Measurements from ENCODE around the gene INAVA.
"Not testable (repeated sequence)": the region's sequence is repeated elsewhere in the genome, so short reads cannot be mapped to it uniquely, and the experiment has no call there.

Gene INAVA

GRCh38 chr1:200904772-200905171 is 10.1 kb downstream of the INAVA start:
- Histone ChIP-seq H3K4me3 (ENCODE audit: low read length) (no peak overlapping the region), H3K36me3 (ENCODE audit: control insufficient read depth, insufficient read depth, low read length) (peaks cover 7% of the 10 kb centered on the region), H3K27ac (ENCODE audit: low read depth, low read length) (no peak overlapping the region), H3K9ac (ENCODE audit: low read length) (no peak overlapping the region), H3K27me3 (ENCODE audit: control insufficient read depth, insufficient read depth, low read length) (no peaks in the 10 kb centered on the region), H3K4me1 (ENCODE audit: control insufficient read depth, insufficient read depth, low read length) (no peaks in the 10 kb centered on the region)

- Histone ChIP-seq H3K9ac (ENCODE audit: low read length) (no peak overlapping the region), H3K4me1 (ENCODE audit: control insufficient read depth, insufficient read depth, low read length) (no peaks in the 10 kb centered on the region), H3K36me3 (ENCODE audit: control insufficient read depth, insufficient read depth, low read length) (peaks cover 7% of the 10 kb centered on the region), H3K27ac (ENCODE audit: low read depth, low read length) (no peak overlapping the region), H3K27me3 (ENCODE audit: control insufficient read depth, insufficient read depth, low read length) (no peaks in the 10 kb centered on the region), H3K4me3 (ENCODE audit: low read length) (no peak overlapping the region)
Measured at GRCh38 chr1:200905411-200906052, 10.8 kb downstream of the INAVA start.

- Histone ChIP-seq H3K9ac (ENCODE audit: low read length) (no peak overlapping the region), H3K27ac (ENCODE audit: low read depth, low read length) (no peak overlapping the region), H3K27me3 (ENCODE audit: control insufficient read depth, insufficient read depth, low read length) (no peaks in the 10 kb centered on the region), H3K36me3 (ENCODE audit: control insufficient read depth, insufficient read depth, low read length) (peaks cover 3% of the 10 kb centered on the region), H3K4me1 (ENCODE audit: control insufficient read depth, insufficient read depth, low read length) (no peaks in the 10 kb centered on the region), H3K4me3 (ENCODE audit: low read length) (no peak overlapping the region)
Measured at GRCh38 chr1:200906491-200906890, 11.8 kb downstream of the INAVA start.

GRCh38 chr1:200907611-200908097 is 13.0 kb downstream of the INAVA start:
- H3K27me3 ChIP-seq (ENCODE audit: control insufficient read depth, insufficient read depth, low read length): no peaks in the 10 kb centered on the region
- H3K27ac ChIP-seq (ENCODE audit: low read depth, low read length): no peak overlapping the region
- no peak overlapping the region for H3K9ac ChIP-seq (ENCODE audit: low read length)
- H3K36me3 ChIP-seq (ENCODE audit: control insufficient read depth, insufficient read depth, low read length): peaks cover 3% of the 10 kb centered on the region
- no peaks in the 10 kb centered on the region for H3K4me1 ChIP-seq (ENCODE audit: control insufficient read depth, insufficient read depth, low read length)
- H3K4me3 ChIP-seq (ENCODE audit: low read length): no peak overlapping the region

DNA sequence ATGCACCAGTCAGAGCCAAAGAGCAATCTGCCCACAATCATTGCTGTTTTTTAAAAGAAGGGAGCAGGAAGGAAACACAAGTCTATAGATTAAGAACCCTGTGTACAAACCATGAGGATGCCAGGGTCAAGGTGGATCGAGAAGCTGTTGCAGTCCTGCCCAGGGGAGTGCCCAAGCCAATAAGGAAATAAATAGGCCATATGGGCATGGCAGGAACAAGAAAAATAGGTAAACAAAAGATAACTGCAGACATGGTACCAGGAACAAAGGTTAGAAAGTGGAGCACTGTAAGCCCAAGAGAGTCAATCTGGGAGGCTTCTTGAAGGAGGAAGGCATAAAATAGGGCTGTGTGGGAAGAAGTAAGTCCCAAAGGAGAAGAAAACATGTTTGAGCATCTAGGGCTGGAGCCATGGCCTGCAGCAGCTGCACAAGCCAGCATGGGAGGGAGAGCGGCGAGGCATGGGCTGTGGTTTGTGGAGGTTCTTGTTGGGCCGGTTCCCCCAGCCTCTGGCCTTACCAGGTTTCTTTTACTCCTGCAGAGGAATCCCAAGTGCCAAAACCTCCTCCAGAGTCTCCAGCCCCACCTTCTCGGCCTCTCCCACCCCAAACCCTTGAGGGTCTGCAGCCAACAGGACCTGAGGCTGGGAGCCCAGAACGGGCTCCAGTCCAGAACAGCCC is 13.6 kb downstream of the INAVA start:
- Histone ChIP-seq H3K27ac (ENCODE audit: low read depth, low read length) (no peak overlapping the region), H3K27me3 (ENCODE audit: control insufficient read depth, insufficient read depth, low read length) (no peaks in the 10 kb centered on the region), H3K4me1 (ENCODE audit: control insufficient read depth, insufficient read depth, low read length) (no peaks in the 10 kb centered on the region), H3K4me3 (ENCODE audit: low read length) (no peak overlapping the region), H3K9ac (ENCODE audit: low read length) (no peak overlapping the region), H3K36me3 (ENCODE audit: control insufficient read depth, insufficient read depth, low read length) (peaks cover 3% of the 10 kb centered on the region)

GRCh38 chr1:200909071-200909470 is 14.4 kb downstream of the INAVA start:
- no peak overlapping the region for H3K9ac ChIP-seq (ENCODE audit: low read length)
- peaks cover 3% of the 10 kb centered on the region for H3K36me3 ChIP-seq (ENCODE audit: control insufficient read depth, insufficient read depth, low read length)
- H3K27ac ChIP-seq (ENCODE audit: low read depth, low read length): no peak overlapping the region
- H3K27me3 ChIP-seq (ENCODE audit: control insufficient read depth, insufficient read depth, low read length): no peaks in the 10 kb centered on the region
- H3K4me1 ChIP-seq (ENCODE audit: control insufficient read depth, insufficient read depth, low read length): no peaks in the 10 kb centered on the region
- H3K4me3 ChIP-seq (ENCODE audit: low read length): no peak overlapping the region

- H3K27ac ChIP-seq (ENCODE audit: low read depth, low read length): no peak overlapping the region
- H3K4me3 ChIP-seq (ENCODE audit: low read length): no peak overlapping the region
- peaks cover 3% of the 10 kb centered on the region for H3K36me3 ChIP-seq (ENCODE audit: control insufficient read depth, insufficient read depth, low read length)
- no peaks in the 10 kb centered on the region for H3K27me3 ChIP-seq (ENCODE audit: control insufficient read depth, insufficient read depth, low read length)
- no peaks in the 10 kb centered on the region for H3K4me1 ChIP-seq (ENCODE audit: control insufficient read depth, insufficient read depth, low read length)
- no peak overlapping the region for H3K9ac ChIP-seq (ENCODE audit: low read length)
Measured at GRCh38 chr1:200909757-200910239, 15.1 kb downstream of the INAVA start.

GRCh38 chr1:200911361-200911760 is 16.7 kb downstream of the INAVA start:
- no peak overlapping the region for H3K27ac ChIP-seq (ENCODE audit: low read depth, low read length)
- no peaks in the 10 kb centered on the region for H3K4me1 ChIP-seq (ENCODE audit: control insufficient read depth, insufficient read depth, low read length)

GRCh38 chr1:200911936-200912335 is 17.2 kb downstream of the INAVA start:
- H3K27ac ChIP-seq (ENCODE audit: low read depth, low read length); H3K4me1 ChIP-seq (ENCODE audit: control insufficient read depth, insufficient read depth, low read length); H3K9ac ChIP-seq (ENCODE audit: low read length): not testable (repeated sequence)

More at GRCh38 chr1:200911361-200911760, 16.7 kb downstream of the INAVA start:
- H3K36me3 ChIP-seq (ENCODE audit: control insufficient read depth, insufficient read depth, low read length): peaks cover 3% of the 10 kb centered on the region
- H3K27me3 ChIP-seq (ENCODE audit: control insufficient read depth, insufficient read depth, low read length): no peaks in the 10 kb centered on the region
- no peak overlapping the region for H3K9ac ChIP-seq (ENCODE audit: low read length)
- H3K4me3 ChIP-seq (ENCODE audit: low read length): no peak overlapping the region

DNA sequence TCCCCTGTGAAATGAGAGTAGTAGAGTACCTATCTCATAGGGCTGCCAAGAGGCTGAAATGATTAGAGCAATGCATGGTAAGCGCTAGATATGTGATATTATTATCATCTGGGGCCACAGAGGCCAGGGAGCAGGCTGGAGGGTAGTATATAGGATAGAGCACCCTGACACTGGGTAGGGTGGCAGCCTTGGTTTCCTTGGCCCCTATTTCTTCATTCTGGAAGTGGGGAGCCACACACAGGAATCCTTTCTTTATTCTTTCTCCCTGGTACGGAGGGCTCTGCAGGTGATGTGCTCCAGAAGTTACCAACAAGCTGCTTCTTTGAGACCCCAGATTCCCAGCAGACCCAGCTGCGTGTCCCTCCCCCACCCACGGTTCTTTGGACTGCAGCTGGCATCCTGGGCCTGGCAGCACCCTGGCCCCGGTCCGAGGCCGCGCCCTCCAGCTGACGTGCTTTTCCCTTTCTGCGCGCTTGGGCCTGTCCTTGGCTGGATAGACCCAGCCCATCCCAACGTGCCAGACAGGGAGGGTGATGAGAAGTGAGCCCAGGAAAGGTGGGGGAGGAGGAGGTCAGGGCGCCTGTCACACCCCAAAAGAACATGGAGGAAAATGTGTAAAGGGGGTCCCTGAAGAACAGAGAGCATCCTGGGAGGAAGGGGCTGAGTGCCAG is 18.2 kb downstream of the INAVA start:
- Histone ChIP-seq H3K9ac (ENCODE audit: low read length) (no peak overlapping the region), H3K27me3 (ENCODE audit: control insufficient read depth, insufficient read depth, low read length) (no peaks in the 10 kb centered on the region), H3K4me1 (ENCODE audit: control insufficient read depth, insufficient read depth, low read length) (no peaks in the 10 kb centered on the region), H3K27ac (ENCODE audit: low read depth, low read length) (no peak overlapping the region), H3K4me3 (ENCODE audit: low read length) (no peak overlapping the region), H3K36me3 (ENCODE audit: control insufficient read depth, insufficient read depth, low read length) (peaks cover 3% of the 10 kb centered on the region)

More at GRCh38 chr1:200911936-200912335, 17.2 kb downstream of the INAVA start:
- H3K4me3 ChIP-seq (ENCODE audit: low read length); H3K36me3 ChIP-seq (ENCODE audit: control insufficient read depth, insufficient read depth, low read length); H3K27me3 ChIP-seq (ENCODE audit: control insufficient read depth, insufficient read depth, low read length): not testable (repeated sequence)

- no peaks in the 10 kb centered on the region for H3K27me3 ChIP-seq (ENCODE audit: control insufficient read depth, insufficient read depth, low read length)
- H3K4me1 ChIP-seq (ENCODE audit: control insufficient read depth, insufficient read depth, low read length): no peaks in the 10 kb centered on the region
- H3K36me3 ChIP-seq (ENCODE audit: control insufficient read depth, insufficient read depth, low read length): no peaks in the 10 kb centered on the region
- no peak overlapping the region for H3K27ac ChIP-seq (ENCODE audit: low read depth, low read length)
- no peak overlapping the region for H3K4me3 ChIP-seq (ENCODE audit: low read length)
- H3K9ac ChIP-seq (ENCODE audit: low read length): no peak overlapping the region
Measured at GRCh38 chr1:200916152-200916551, 21.5 kb downstream of the INAVA start.

GRCh38 chr1:200916681-200917080 is 22.0 kb downstream of the INAVA start:
- Histone ChIP-seq H3K27me3 (ENCODE audit: control insufficient read depth, insufficient read depth, low read length) (no peaks in the 10 kb centered on the region), H3K27ac (ENCODE audit: low read depth, low read length) (no peak overlapping the region), H3K4me1 (ENCODE audit: control insufficient read depth, insufficient read depth, low read length) (no peaks in the 10 kb centered on the region), H3K9ac (ENCODE audit: low read length) (no peak overlapping the region), H3K36me3 (ENCODE audit: control insufficient read depth, insufficient read depth, low read length) (no peaks in the 10 kb centered on the region), H3K4me3 (ENCODE audit: low read length) (no peak overlapping the region)

Data from rectal smooth muscle tissue (tissue), 1 donor.